ENCODE data around the gene FIP1L1. TPM values are rescaled to one million over a fixed set of nuclear protein-coding genes. Genes with fewer than 3 reads are reported as not detected.

Gene FIP1L1
- total and polyA plus RNA-seq, 2 of the 4 experiments (the other 2 are of a cell fraction): 31.1 to 37.5 TPM

DNA sequence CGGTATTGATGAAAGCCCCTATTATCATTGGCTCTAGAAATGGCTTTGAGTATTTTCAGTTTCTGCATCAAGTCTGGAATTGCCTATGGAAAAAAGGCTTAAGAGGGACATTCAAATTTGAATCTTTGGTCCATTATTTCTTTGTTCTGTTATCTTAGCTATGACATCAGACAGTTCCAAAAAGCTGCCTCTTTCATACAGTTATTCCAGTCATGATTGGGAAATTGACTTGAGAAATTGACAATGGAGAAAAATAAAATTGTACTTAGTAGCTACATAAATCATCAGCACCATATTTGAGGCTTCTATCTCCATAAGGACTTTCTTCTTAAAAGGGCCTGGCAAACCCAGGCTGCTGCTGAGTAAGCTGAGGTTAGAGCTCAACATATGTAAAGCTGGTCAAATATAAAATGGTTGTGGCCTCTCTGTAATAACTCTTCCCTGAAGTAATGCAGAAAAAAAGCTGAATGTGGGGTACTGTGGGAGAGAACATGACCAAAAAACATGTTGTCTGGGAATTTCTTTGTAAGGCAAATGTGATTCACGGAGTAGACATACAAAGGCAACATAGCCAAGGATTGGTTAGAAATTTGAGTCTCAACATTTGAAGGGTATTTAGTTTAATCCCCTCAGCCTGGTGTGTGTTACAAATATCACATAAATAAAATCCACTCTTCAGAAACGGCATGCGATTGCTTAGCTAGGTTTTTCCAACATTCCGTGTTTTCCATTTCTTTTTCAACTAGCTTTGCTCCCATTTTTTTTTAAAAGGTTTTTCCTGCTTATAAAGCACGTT, 112.9 kb downstream of the FIP1L1 start (continued):
- no peak for TF ChIP-seq CEBPB (IDR thresholded peaks at IDR 0.05; ENCODE audit: low read depth, low read length)

GRCh38 chr4:53490965-53491622, 113.7 kb downstream of the FIP1L1 start:
- Histone ChIP-seq H2AFZ (replicated peaks; ENCODE audit: low read length, poor library complexity) (no peak overlapping the region), H3K23ac (ENCODE audit: low read depth, low read length) (no peak overlapping the region), H3K27ac (ENCODE audit: insufficient read depth, low read length) (peak overlapping the region; percentile 93; the same call in 1 of the 2 replicates), H2BK5ac (ENCODE audit: low read depth, low read length, poor library complexity, severe bottlenecking) (peak overlapping the region; percentile 64), H2AK5ac (ENCODE audit: low read depth, low read length) (peak overlapping the region; percentile 95), H4K20me1 (ENCODE audit: insufficient read depth, low read length) (no peaks in the 10 kb centered on the region), H3K9ac (ENCODE audit: low read depth, low read length) (peak overlapping the region; percentile 63), H2BK20ac (ENCODE audit: low read depth, low read length) (peak overlapping the region; percentile 83), H3K9me3 (ENCODE audit: control insufficient read depth, insufficient read depth, low read length) (no peaks in the 10 kb centered on the region), H3K27me3 (ENCODE audit: control insufficient read depth, insufficient read depth, low read length) (no peaks in the 10 kb centered on the region), H3K4ac (ENCODE audit: low read depth, low read length) (peak overlapping the region; percentile 72; the same call in 1 of the 2 replicates), H4K8ac (ENCODE audit: low read depth in 2 of 2, low read length in 2 of 2) (peak overlapping the region; percentile 80 to 92; a peak in 3 of 4 replicates), H3K4me1 (ENCODE audit: control insufficient read depth, insufficient read depth, low read length) (peaks cover 11% of the 10 kb centered on the region), H3K79me1 (ENCODE audit: low read depth in 1 of 2, low read length in 2 of 2) (no peaks in the 10 kb centered on the region), H3K36me3 (ENCODE audit: control insufficient read depth, insufficient read depth, low read length) (no peaks in the 10 kb centered on the region), H3K4me3 (ENCODE audit: insufficient read depth, low read depth, low read length) (no peak overlapping the region), H2BK120ac (ENCODE audit: low read depth, low read length) (peak overlapping the region; percentile 86), H3K9me1 (ENCODE audit: insufficient read depth, low read length) (peaks cover 3% of the 10 kb centered on the region; the same call in 1 of the 2 replicates), H3K56ac (ENCODE audit: extremely low read depth, insufficient read depth, low read length) (0 out of 2 replicates have a peak overlapping the region, but pooled peaks have one; percentile 19), H4K91ac (ENCODE audit: insufficient read depth, low read depth, low read length) (peak overlapping the region; percentile 78), H3K4me2 (ENCODE audit: low read depth, low read length) (no peak overlapping the region), H3K14ac (replicated peaks; ENCODE audit: low read depth, low read length) (peak overlapping the region; percentile 65; the same call in 1 of the 2 replicates), H2AK9ac (replicated peaks; ENCODE audit: low read depth, low read length, poor library complexity) (no peak overlapping the region), H3K18ac (ENCODE audit: low read depth, low read length) (peak overlapping the region; percentile 80), H2BK15ac (ENCODE audit: low read depth, low read length) (peak overlapping the region; percentile 67; the same call in 2 of the 3 replicates), H4K5ac (ENCODE audit: low read depth, low read length) (peak overlapping the region; percentile 85)
- peak; percentile 80 for ATAC-seq (ENCODE audit: low read depth)
- intact Hi-C loops (cut with micrococcal nuclease) (loop anchor here (2.0 to 10.0 kb wide), 4 partner anchors 86 to 736 kb away; no protein-coding TSS in a partner anchor), dilution Hi-C loops (cut with HindIII; ENCODE audit: low sequenced_read_pairs, unreplicated experiment) (no loop called here), in situ Hi-C loops (cut with MboI; ENCODE audit: low sequenced_read_pairs) (loop anchor here (10.0 kb wide), 1 partner anchor 734 kb away; the partner anchor contains the start of gene PDGFRA)
- ChIA-PET CTCF (interaction anchor here (0.6 to 2.2 kb wide), 11 partner anchors 11 to 904 kb away, joined by 3 to 9 read pairs (median 3); no protein-coding TSS in a partner anchor), POLR2A (ENCODE audit: unreplicated experiment) (no interaction called here)
- WGBS, 2 experiments (ENCODE audit: extremely low coverage in 2 of 2, insufficient read length in 1 of 2): 0% methylated on average over 2 of the region's 3 CpGs; no CpG with 5 or more reads in 1 of the 2 experiments
- DNase-seq: peak; percentile 93
- BruUV-seq (replicated peaks): no TSS peak
- TF ChIP-seq BHLHE40 (IDR thresholded peaks at IDR 0.05; ENCODE audit: low read depth, low read length): no peak
- TF ChIP-seq MXI1 (IDR thresholded peaks at IDR 0.05; ENCODE audit: borderline replicate concordance, low read depth, low read length): no peak
- no peak for TF ChIP-seq CHD1 (IDR thresholded peaks at IDR 0.05; ENCODE audit: low read depth, low read length)
- TF ChIP-seq MAFK (IDR thresholded peaks at IDR 0.05; ENCODE audit: low read depth, low read length): peak; percentile 15; the same call in 1 of the 2 replicates
- no peak for TF ChIP-seq MAZ (IDR thresholded peaks at IDR 0.05; ENCODE audit: borderline replicate concordance, low read depth, low read length)
- TF ChIP-seq RFX5 (IDR thresholded peaks at IDR 0.05; ENCODE audit: low read depth, low read length): no peak
- peak; percentile 85 for TF ChIP-seq CEBPB (IDR thresholded peaks at IDR 0.05; ENCODE audit: low read depth, low read length)
- no peak for TF ChIP-seq POLR2A (IDR thresholded peaks at IDR 0.05; ENCODE audit: low read depth, low read length)
- peak; percentile 70 for TF ChIP-seq RAD21 (IDR thresholded peaks at IDR 0.05; ENCODE audit: low read length)
- TF ChIP-seq CTCF (conservative IDR thresholded peaks at IDR 0.05; ENCODE audit: low read depth, low read length): peak; percentile 71
- peak; percentile 36; the same call in 1 of the 2 replicates for TF ChIP-seq NFE2L2 (IDR thresholded peaks at IDR 0.05; ENCODE audit: low read depth, low read length)
- no peak for TF ChIP-seq RCOR1 (IDR thresholded peaks at IDR 0.05; ENCODE audit: insufficient replicate concordance, low read length)
